Kidney glomerular epithelial cell (primary cell): Measurements from ENCODE around the gene HDAC7.
"Not testable (repeated sequence)": the region's sequence is repeated elsewhere in the genome, so short reads cannot be mapped to it uniquely, and the experiment has no call there.

Experiments used
- DNase-seq: peaks from one replicate; lab custom pipeline; 2025; lab: John Stamatoyannopoulos, UW

The HDAC7 gene

GRCh38 chr12:47828976-47829482, 9.3 kb upstream of the HDAC7 start:
- peak; percentile 66 for DNase-seq

GRCh38 chr12:47828008-47828975, 8.6 kb upstream of the HDAC7 start:
- DNase-seq: no peak

DNA sequence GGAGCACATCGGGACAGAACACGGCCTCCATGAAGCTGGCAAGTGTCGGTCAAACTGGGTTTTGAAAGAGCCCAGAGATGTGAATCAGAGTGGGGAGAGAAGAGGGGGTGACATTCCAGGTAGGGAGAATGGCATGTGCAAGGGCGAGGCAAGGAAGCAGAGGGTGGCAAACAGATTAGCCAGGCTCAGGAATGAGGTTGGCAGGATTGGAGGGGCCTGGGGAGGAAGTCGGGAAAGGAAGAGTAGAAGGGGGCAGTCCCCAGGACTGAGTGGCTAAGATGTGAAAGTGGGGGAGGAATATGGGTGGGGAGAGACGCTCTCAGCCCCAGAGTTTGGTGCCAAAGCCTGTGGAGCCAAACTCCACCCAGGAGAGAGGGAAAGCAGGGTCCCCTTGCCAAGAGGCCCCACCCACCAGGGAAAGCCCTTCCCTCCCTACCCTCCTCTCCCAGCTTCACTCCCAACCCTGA, 5.5 kb upstream of the HDAC7 start:
- DNase-seq: peak; percentile 37

DNA sequence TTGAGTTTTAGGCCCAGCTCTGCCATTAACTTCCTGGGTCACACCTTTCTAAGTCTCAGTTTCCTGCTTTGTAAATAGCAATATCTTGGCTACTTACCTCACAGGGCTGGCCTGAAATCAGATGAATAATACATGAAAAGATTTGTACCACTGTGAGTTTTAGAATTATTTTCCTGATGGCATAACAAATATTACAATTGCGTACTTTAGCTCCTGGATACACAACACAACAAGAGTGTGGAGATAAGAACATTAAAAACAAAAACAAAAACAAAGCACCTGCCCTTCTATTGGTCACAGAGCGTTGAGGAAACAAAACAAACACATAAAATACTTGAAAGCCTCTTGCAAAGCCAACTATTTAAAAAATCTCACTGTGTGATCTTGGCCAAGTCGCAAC, 4.9 kb upstream of the HDAC7 start:
- DNase-seq: no peak

DNA sequence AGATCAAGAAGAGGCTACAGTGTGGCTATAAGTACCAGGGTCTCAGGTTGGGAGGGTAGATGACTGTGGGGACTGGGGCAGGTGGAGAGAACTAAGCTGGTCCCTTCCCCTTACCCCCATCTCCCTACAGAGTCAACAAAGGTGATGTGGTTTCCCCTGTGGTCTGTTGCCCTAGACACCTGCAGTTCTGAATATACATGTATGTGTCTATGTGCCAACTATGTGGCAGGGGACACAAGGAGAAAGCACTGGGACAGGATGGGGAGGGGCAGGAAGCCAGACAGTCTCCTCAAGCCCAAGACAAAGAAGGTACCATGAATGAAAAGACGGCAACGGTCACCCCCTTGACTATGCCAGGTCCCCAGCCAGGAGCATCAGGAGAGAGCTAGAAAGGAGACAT, 4.5 kb upstream of the HDAC7 start:
- no peak for DNase-seq

DNA sequence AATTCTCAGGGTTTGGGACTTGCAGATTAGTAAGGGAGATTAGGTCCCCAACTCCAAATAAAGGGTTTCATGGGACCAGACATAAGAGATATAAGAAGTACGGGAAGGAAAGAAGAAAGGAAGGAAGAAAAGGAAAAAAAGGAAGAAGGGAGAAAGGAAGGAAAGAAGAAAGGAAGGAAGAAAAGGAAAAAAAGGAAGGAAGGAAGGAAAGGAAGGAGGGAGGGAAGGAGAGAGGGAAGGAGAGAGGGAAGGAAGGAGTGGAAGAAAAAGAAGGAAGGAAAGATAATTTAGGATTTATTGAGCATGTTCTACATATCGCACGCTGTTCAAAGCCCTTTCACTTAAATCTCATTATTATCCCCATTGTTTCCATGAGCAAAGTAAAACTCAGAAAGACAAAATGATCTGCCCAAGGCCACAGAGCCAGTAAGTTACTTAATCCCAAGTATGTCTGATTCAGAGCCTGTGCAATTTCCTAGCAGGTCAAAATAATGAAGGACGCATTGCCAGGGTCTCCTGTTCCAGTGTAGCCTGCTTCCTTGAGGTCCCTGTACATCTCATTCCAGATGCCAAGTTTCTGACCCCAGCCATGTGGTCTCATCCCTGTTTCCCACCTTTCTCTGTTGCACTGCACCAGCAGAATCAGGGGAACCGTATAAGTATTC, 3.9 kb upstream of the HDAC7 start:
- no peak for DNase-seq

- DNase-seq: no peak
Measured at GRCh38 chr12:47822863-47823262, 3.2 kb upstream of the HDAC7 start.

- DNase-seq: no peak
Measured at GRCh38 chr12:47822401-47822800, 2.7 kb upstream of the HDAC7 start.

- peak; percentile 79 for DNase-seq
Measured at GRCh38 chr12:47821346-47821706, 1.6 kb upstream of the HDAC7 start.

DNA sequence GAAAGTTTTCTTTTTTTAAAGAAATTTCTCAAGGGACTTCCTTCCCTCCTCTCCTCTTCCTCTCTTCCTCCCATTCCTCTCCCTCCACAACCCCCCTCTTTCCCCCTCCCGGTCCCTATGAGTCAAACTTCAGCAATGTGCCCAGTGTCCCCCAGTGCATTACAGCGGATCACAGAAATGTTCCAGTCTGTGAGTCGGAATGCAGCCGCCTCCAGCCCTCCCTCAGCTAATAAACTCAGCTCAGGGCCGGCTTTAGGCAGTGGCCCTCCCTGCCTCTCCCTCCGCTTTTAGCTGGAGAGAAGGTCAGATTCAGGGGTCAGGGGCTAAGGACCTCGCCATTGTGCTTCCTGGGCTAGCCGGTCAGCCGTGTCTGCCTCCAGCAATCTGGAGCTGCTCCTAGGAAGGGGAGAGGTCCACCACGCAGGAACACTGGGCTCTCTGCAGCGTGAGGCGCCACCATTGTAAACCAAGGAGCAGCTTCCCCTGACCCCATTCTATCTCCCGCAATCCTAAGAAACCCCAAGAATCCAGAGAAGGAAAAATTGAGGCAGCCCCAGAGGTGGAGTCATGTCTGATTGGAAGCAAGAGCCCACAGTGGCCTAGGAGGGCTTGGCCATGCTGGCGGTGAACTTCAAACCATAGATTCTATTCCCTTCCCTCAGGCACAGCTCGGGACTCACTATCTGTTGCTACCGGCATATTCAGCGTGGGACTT, 1.1 kb upstream of the HDAC7 start:
- peak; percentile 96 for DNase-seq

GRCh38 chr12:47819138-47819895, 386 bp downstream of the HDAC7 start:
- no peak for DNase-seq

DNA sequence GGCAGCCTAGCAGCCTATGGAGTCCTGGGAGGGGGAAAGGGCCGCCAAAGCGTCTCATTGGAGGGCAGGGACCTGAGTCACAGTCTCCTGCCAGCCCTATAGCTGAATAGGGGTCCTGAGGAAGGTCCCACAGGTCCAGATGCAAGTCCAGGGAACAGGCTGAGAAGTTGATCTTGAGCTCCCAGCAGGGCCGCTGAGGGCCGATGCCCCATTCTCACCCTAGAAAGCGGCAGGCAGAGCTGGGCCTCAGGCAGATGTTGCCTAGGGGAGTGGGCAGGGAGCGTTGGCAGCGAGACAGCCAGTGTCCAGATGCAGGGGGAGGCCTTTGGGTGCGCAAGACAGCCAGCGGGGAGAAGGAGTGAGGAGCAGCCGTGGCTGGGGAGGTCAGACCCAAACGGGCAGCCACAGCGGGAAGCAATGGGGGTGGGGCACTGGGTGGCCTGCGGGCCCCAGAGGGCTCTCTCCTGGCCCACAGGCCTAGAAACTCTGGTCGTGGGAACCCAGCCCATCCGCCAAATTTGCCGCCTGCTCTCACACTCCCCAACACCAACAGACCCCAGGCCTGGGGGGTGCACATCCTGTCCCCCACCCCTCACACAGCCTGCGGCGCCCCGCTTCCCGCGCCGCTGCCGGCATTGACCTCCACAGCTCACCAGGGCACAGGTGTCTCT, 1.1 kb downstream of the HDAC7 start:
- no peak for DNase-seq

DNA sequence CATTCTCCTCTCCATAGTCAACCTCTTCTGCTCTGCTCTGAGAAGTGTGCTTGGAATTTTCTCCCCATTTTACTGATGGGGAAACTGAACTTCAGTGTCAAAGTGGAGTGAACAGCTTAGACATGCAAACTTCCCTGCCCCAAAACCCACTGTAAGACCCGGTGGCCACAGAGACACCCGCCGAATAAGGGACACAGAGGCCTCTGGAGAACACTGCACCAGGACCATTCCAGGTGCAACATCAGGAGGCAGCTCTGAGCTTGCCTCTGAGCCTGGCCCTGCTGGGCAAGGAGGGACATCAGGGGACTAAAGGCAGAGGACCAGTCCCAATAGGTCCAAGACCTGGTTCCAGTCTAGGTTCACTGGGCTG, 1.7 kb downstream of the HDAC7 start:
- no peak for DNase-seq

DNA sequence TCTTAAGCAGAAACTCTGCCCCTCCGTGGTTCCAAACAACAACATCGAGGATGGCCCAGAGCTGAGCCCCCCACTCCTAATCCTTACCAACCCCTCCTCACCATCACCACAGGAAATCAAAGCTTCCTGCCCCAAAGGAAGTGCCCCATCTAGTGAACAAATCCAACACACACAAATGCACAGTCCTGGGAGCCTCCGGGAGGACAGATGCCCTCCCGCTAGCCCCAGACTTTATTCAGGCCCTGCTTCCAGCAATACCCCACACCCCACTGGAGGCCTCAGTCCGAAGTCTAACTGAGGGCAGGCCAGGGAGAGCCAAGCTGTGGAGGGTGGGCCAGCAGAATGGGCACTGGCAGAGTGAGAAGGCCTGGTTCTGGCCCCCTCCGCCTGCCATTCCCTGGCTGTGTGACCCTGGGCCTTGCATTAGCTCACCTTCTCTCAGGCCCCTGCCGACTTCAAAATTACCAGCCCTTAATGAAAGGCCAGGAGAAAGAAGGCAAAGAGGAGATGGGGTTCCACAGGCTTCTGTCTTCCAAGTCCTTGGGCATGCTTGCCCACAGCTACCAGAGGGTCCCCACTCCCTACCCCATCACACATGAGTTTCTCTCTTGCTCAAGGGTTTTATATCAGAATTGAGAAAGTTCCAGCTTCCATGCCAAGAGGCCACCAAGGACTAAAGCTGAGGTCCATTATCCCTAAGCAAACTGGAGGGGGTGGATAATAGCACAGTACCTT, 2.3 kb downstream of the HDAC7 start:
- no peak for DNase-seq

DNA sequence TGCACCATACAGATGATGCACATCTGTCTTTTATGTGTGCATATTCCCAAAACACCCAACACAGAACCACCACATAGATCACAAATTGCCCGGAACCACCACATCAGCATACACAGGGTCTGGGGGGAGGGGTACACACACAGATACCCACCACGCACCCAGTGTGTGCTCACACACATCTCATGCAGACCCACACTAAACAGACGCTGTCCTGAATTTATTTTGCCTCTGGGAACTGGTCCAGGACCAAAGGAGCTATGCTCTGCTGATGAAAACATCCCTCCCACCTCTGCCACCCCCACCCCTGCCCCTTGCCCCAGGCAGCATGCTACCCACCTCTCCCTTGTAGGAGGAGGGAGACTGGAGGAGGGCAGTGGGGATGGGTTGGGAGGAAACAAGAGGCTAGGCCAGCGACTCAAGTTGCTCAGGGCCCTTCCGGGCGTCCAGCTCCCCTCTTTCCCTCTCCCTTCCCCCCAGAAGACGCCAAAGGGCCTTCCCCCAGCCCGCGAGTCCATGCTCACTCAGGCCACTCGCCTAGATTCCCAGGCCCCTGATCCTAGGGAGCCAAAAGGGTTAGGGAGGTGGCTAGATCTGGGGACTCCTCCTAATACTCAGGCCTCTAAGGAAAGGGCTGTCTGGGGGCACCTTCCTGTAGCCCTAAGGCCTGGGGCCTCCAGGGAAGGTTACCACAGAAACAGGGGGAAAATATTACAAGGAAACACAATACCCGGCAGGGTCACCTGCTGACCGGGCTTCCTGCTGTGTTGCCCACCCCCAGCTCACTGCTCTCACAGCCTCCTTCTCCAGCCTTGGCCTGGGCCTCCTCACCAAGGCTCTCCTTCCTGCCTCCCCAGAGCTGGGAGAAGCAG, 3.1 kb downstream of the HDAC7 start:
- DNase-seq: no peak

- DNase-seq: not testable (repeated sequence)
Measured at GRCh38 chr12:47815447-47815846, 4.3 kb downstream of the HDAC7 start.

- no peak for DNase-seq
Measured at GRCh38 chr12:47814539-47815170, 5.0 kb downstream of the HDAC7 start.

GRCh38 chr12:47813511-47814196, 6.0 kb downstream of the HDAC7 start:
- DNase-seq: no peak
